OCI-LY7 (cell line): ENCODE data around the gene HSD17B10. TPM values are rescaled to one million over a fixed set of nuclear protein-coding genes. Genes with fewer than 3 reads are reported as not detected.

ENCODE experiments used
- BruUV-seq: library from RNA; stranded (reverse); fragments of 400-500 nt; replicated peaks from 2 replicates; lab custom pipeline; 2021; lab: Mats Ljungman, UMichigan
- CTCF ChIA-PET: fragments of 300-600 bp; sonication (Branson Sonifier 250); formaldehyde crosslinking; loops from one replicate; lab custom pipeline; 2022; ENCODE audit warnings: antibody characterized with exemption; ENCODE audit not compliant: unreplicated experiment; lab: Charles Lee
- POLR2A ChIA-PET: fragments of 300-600 bp; sonication (Branson Sonifier 250); formaldehyde crosslinking; loops from one replicate; lab custom pipeline; 2022; ENCODE audit warnings: antibody characterized with exemption; lab: Charles Lee
- DNase-seq: peaks from one replicate; pipeline ENCODE4 v3.0.0-alpha.2; 2015; ENCODE audit warnings: low spot score
- H2AFZ ChIP-seq: fragments of 200-600 bp; sonication (generic), shearing (Covaris generic); 2 replicates; pipeline ENCODE4 v1.6.1; 2014; ENCODE audit warnings: mild to moderate bottlenecking, antibody characterized with exemption, low read length, moderate library complexity
- H3K27ac ChIP-seq: fragments of 200-600 bp; sonication (generic); 2 replicates; pipeline ENCODE4 v1.5.1; 2014; ENCODE audit warnings: mixed run types, low read depth, mild to moderate bottlenecking, moderate library complexity, low read length, inconsistent platforms; ENCODE audit not compliant: poor library complexity, severe bottlenecking
- H3K36me3 ChIP-seq: fragments of 200-600 bp; sonication (generic); 2 replicates; pipeline ENCODE4 v1.6.1; 2014; ENCODE audit warnings: mild to moderate bottlenecking, antibody characterized with exemption, low read length, moderate library complexity, mixed read lengths; ENCODE audit not compliant: insufficient read depth
- H3K4me1 ChIP-seq: fragments of 200-600 bp; sonication (generic); 2 replicates; pipeline ENCODE4 v1.5.1; 2014; ENCODE audit warnings: mild to moderate bottlenecking, low read length; ENCODE audit not compliant: insufficient read depth, poor library complexity, severe bottlenecking
- H3K4me2 ChIP-seq: fragments of 200-600 bp; sonication (generic); 2 replicates; pipeline ENCODE4 v1.6.1; 2014; ENCODE audit warnings: mild to moderate bottlenecking, low read length
- H3K4me3 ChIP-seq: fragments of 200-600 bp; sonication (generic); 2 replicates; pipeline ENCODE4 v1.5.1; 2014; ENCODE audit warnings: mild to moderate bottlenecking, low read depth, low read length; ENCODE audit not compliant: poor library complexity, severe bottlenecking
- H3K79me2 ChIP-seq: fragments of 200-600 bp; sonication (generic); 2 replicates; pipeline ENCODE4 v1.6.1; 2016; ENCODE audit warnings: low read depth, mild to moderate bottlenecking, low read length, moderate library complexity, mixed read lengths; ENCODE audit not compliant: insufficient read depth
- H3K9me2 ChIP-seq: fragments of 200-600 bp; sonication (generic); 2 replicates; pipeline ENCODE4 v1.6.1; 2016; ENCODE audit warnings: mild to moderate bottlenecking, low read length, mixed read lengths; ENCODE audit not compliant: insufficient read depth
- H3K9me3 ChIP-seq: fragments of 200-600 bp; sonication (generic); 2 replicates; pipeline ENCODE4 v1.6.1; 2014; ENCODE audit warnings: mild to moderate bottlenecking, mixed run types, low read length, mixed read lengths
- H4K20me1 ChIP-seq: fragments of 200-600 bp; sonication (generic); 2 replicates; pipeline ENCODE4 v1.6.1; 2014; ENCODE audit warnings: mild to moderate bottlenecking, antibody characterized with exemption, low read length, moderate library complexity, mixed read lengths; ENCODE audit not compliant: insufficient read depth
- CTCF ChIP-seq: fragments of 200-600 bp; sonication (generic); conservative IDR thresholded peaks from 2 replicates; pipeline ENCODE4 v1.5.1; 2014; ENCODE audit warnings: mild to moderate bottlenecking, antibody characterized with exemption, low read length, moderate library complexity, mixed read lengths
- EZH2phosphoT487 ChIP-seq: fragments of 200-600 bp; sonication (generic); IDR thresholded peaks from 2 replicates; pipeline ENCODE4 v1.6.1; 2018; ENCODE audit warnings: low read depth, borderline replicate concordance, mild to moderate bottlenecking, mixed run types, antibody characterized with exemption, low read length, moderate library complexity, mixed read lengths
- intact Hi-C: fragments of 100-400 bp; cut with micrococcal nuclease; formaldehyde crosslinking; loops from one replicate; pipeline ENCODE4 v1.10.0; 2022; ENCODE audit not compliant: unreplicated experiment
- total RNA-seq, 2 experiments: library from RNA; depleted of rRNA in 1 of 2; stranded (reverse); fragments of >200 nt in 1 of 2; shearing (Covaris generic) in 1 of 2; gene quantifications; 2 replicates each; pipeline ENCODE4 v1.2.3, GENCODE V29; 2014 to 2022

HSD17B10 gene
- total RNA-seq, 2 experiments from 2014 or later = 107 to 123 TPM

- no TSS peak for BruUV-seq
- Histone ChIP-seq H3K9me2 (no peaks in the 10 kb centered on the region), H3K79me2 (peaks cover 8% of the 10 kb centered on the region; the same call in 1 of the 2 replicates), H4K20me1 (no peaks in the 10 kb centered on the region), H2AFZ (no peak overlapping the region), H3K4me3 (no peak overlapping the region), H3K9me3 (no peaks in the 10 kb centered on the region), H3K4me2 (no peak overlapping the region), H3K27ac (no peak overlapping the region), H3K36me3 (no peaks in the 10 kb centered on the region), H3K4me1 (peaks cover 13% of the 10 kb centered on the region)
- intact Hi-C loops = no loop called here
- CTCF ChIA-PET = no interaction called here
- POLR2A ChIA-PET = interaction anchor here (0.6 kb wide), 1 partner anchor 12 kb away, joined by 3 read pairs; no protein-coding TSS in a partner anchor
- TF ChIP-seq EZH2phosphoT487 = no peak
- TF ChIP-seq CTCF = no peak
- no peak for DNase-seq
Measured at GRCh38 chrX:53438174-53438831, 4.1 kb upstream of the HSD17B10 start.

DNA sequence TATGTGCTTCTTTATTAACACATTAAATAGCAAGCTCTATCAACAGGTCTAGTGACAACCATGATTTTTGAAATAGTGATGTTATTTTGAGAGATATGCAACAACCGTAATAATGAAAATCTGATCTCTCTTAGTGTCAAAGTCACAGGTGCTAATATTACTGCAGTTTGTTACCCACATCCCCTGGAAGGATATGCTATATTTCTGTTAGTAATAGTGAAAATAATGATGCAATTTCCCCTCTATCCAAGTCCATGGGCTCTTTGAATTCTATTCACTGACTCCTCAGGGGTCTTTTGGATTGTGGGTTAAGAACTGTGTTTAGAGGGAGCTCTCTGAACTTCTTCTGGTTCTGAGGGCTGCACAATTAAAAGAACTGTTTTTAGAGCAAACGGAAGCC is 3.0 kb upstream of the HSD17B10 start:
- no peaks in the 10 kb centered on the region for H3K9me3 ChIP-seq

More for the DNA sequence above, 3.0 kb upstream of the HSD17B10 start:
- no peaks in the 10 kb centered on the region for H3K9me2 ChIP-seq
- no peak overlapping the region for H3K4me3 ChIP-seq
- no peak overlapping the region for H3K4me2 ChIP-seq
- H3K79me2 ChIP-seq = peaks cover 10% of the 10 kb centered on the region; the same call in 1 of the 2 replicates
- no peak overlapping the region for H2AFZ ChIP-seq
- no peak for DNase-seq
- no TSS peak for BruUV-seq
- H3K27ac ChIP-seq = no peak overlapping the region
- ChIA-PET CTCF (no interaction called here), POLR2A (no interaction called here)
- TF ChIP-seq EZH2phosphoT487 (no peak), CTCF (no peak)
- intact Hi-C loops = no loop called here
- H3K36me3 ChIP-seq = peaks cover 2% of the 10 kb centered on the region; the same call in 1 of the 2 replicates
- no peaks in the 10 kb centered on the region for H4K20me1 ChIP-seq
- H3K4me1 ChIP-seq = peaks cover 15% of the 10 kb centered on the region
